ENCODE results near the gene LRRC30.
"Not testable (repeated sequence)": the region's sequence is repeated elsewhere in the genome, so short reads cannot be mapped to it uniquely, and the experiment has no call there.

The LRRC30 gene

DNA sequence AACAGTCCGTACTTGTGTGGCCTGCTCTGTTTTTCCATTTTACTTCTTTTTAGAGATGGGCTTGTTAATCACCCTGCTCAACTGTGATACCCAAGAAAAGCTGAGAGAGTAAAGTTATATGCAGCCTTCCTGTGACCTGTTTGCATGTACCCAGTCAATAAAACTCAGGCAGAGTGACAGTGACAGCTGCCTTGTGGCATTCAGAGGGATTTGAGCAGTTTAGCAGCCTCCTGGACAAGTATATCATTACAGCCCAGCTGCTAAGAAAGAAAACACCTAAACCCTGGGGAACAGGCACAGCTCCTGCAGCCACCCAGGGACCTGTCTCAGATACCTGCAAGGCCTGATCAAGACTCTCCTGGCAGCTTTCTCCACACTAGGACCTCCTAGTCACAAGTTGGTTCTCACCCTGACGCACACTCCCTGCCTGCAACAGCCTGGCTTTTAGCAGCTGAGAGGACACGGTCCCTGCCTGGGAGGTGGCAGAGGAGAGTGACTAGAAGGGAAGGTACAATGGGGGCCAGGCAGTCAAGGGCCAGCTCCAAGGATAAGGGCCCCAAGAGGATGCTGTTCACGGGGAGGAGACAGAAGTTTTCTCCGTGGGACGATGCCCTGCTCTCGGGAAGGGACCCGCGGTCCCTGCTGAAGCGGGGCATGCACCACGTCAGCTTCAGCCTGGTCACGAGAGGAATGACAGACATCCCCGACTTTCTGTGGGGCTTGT is at the start of gene LRRC30:
Gene LRRC30 (plus strand): TSS at position 464 of the 724 bp plus-strand sequence. CDS start 50 bp downstream, at position 514.
- DNase-seq = no peak

DNA sequence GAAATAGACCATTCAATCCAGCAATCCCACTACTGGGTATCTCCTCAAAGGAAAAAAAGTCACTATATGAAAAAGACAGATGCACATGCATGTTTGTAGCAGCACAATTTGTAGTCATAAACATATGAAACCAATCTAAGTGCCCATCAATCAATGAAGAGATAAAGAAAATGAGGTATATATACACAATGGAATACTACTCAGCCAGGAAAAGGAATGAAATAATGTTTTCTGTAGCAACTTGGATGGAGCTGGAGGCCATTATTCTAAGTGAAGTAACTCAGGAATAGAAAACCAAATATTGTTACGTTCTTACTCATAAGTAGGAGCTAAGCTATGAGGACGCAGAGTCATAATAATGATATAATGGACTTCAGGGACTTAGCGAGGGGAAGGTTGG is 45.2 kb upstream of the LRRC30 start:
- DNase-seq = no peak

DNA sequence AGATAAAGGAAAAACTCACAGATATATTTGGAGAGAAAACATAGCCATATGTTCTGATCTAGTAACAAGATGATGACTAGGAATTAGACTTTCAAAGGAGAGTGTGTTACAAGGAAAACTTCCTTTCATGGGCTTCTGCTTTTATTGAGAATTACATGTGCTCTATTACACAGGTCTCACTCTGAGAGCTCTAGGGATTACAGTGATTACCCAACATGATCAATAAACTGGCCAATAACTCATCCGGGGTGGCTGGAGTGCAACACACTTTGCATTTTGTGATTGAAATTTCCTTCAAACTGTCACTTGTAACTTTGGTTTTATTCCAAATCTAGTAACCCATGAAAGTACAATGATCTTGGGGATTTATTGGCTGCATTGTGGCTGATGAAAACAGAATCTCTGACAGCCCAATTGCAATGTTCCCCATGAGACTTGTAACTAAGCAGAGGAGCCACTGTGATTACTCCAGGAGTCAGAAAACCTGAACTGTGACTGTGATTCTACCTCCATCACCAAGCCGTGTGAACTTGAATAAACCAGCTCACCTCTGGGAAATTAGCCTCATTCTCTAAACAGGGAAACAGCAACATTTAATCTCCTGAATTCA is 40.2 kb upstream of the LRRC30 start:
- no peak for DNase-seq

DNA sequence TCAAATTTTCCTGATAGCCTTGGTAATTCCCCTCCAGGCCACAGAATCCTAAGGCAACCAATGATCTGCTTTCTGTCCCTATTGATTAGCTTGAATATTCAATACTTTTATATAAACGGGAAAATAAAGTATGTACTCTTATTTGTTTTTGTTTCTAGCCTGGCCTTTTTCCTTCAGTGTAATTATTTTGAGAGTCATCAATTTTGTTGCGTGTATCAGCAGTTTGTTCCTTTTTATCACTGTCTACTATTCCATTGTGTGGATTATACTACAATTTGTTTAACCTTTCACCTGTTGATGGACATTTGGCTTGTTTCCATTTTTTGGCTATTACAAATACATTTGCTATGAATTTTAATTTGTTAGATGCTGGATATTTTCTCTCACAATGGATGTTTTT is 39.2 kb upstream of the LRRC30 start:
- DNase-seq = no peak

DNA sequence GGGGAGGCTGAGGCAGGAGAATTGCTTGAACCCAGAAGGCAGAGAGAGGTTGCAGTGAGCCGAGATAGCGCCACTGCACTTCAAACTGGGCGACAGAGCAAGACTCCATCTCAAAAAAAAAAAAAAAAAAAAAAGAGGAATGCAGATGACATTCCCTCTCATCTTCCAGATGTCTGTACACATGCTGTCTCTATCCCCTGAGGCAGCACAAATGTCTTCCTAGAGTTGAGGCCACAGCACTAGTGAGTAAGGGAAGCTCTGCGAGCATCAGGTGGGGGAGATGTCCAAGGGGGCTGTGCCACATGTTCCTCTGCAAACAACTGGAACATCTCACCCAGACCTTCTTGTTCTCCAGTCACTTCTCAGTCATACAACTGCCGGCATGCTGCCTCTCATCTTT is 35.6 kb upstream of the LRRC30 start:
- DNase-seq = no peak

DNA sequence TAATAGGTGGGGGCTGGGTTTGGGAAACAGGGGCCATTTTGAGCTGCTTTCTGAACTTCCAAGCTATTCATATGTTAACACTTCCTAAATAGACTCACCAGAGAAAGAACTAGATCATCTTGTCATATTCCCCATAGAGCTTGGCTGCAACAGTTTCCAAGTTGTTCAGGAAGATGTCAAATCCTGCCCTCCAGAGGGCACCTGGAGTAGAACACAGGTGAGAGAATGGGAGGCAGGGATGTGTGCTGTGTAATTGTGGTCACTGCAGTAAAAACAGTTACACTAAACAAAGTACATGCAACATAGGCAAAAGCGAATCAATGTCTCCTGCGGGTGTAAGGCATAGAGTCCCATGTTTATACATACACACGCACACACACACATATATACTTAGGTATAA is 34.5 kb upstream of the LRRC30 start:
- DNase-seq = no peak

DNA sequence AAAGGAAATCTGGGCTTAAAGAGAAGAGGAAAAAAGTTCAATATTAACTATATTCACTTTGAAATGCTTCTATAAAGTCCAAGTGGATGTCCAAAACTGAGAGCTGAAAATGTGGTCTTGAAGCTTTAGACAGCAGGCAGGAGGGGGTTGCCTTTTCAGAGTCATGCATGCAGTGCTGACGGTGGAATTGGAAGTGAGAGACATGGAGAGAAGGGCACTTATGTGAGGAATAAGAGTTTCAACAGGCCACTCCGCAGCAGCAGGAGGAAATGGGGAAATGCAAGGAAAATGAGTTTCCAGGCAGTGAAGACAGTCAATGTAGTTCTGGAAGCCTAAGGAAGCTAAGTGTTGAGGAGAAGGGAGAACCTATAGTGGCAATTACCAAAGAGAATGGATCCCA is 33.0 kb upstream of the LRRC30 start:
- DNase-seq = no peak

DNA sequence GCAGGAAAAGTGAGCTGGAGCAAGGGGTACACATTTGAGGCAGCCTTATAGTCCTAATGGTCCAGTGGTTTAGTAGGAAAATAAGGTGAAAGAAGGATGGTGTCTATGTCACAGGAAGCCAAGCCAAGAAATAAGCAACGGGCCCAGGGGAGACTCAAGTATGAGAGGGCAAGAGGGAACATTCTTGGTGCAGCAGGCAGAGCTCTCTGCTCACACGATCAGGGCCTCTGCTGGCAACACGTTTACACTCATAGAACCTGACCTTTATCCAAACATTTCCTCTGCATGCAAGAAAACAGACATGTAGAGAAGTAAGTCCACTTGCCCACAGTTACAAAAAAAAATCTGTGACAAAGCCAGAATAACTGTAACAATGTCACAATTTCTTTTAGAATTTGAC is 32.6 kb upstream of the LRRC30 start:
- no peak for DNase-seq

DNA sequence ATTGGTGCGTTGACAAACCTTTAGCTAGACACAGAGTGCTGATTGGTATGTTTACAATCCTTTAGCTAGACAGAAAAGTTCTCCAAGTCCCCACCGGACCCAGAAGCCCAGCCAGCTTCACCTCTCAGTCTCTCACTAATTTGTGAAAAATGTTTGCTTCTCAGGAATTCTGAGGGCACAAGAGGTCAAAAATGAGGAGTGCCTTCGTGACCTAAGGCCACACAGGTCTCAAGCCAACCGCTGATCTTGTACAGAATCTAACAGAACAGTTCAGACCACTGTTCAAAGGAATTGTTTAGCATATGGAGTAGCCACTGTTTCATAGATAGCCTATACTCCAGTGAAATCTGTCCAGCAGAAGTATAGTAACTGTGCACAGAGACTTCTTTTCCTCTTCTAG is 29.8 kb upstream of the LRRC30 start:
- DNase-seq = no peak

DNA sequence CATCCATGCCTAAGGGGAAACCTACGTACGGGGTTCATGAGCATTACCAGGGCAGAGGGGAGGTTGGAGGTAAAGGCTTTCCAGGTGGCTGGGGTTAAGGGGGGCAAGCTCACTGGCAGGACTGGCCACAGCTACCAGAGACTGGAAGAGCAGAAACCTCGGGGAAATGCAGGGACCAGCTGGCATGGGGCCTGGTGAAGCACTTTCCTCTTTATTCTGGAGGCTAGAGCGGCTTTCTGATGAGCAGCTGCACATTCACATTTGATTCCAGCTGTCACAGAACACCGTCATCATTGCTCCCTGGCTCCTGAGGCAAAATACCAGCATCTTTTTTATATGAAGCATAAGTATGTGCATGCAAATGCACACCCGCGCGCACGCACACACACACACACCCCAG is 28.7 kb upstream of the LRRC30 start:
- DNase-seq = no peak

DNA sequence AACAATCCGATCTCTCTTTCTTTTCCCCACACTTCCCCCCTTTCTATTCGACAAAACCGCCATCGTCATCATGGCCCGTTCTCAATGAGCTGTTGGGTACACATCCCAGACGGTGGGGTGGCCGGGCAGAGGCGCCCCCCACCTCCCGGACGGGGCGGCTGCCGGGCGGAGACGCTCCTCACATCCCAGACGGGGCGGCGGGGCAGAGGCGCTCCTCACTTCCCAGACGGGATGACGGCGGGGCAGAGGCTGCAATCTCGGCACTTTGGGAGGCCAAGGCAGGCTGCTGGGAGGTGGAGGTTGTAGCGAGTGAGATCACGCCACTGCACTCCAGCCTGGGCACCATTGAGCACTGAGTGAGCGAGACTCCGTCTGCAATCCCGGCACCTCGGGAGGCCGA is 27.3 kb upstream of the LRRC30 start:
- not testable (repeated sequence) for DNase-seq

DNA sequence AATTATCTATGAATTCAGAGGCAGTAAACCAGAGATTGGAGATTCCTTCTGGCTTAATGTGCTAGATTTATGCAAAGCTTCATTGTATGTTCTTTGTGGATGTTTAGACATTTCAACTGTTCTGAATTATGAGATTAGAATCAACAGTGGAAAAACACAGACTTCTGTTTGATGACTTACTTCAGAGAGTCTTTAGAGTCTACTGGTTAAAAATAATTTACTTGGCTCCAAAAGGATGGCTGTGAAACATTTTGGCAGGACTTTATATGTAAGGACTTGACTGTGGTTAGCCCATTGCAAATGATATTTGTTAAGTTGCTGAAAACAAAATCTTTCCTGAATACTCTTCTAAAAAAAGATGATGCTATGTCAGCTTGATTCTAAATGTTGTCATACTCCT is 25.5 kb upstream of the LRRC30 start:
- no peak for DNase-seq

DNA sequence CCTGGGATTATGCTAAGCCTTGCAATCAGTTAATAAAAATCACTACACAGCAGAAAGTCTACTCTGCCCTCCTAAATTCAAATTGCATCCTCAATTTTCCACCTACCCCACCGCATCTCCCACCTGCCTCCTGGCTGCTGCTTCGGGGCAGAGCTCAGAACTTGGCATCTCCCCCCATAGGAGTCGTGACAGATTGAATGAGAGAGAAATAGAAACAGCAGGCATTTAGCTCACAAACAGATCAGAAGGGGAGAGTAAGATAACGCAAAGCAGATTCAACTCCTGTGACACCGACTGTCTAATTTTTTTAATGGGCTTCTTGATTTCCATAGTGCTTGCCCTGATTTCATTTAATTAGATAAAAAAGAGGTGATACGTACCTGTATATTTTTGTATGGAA is 24.7 kb upstream of the LRRC30 start:
- DNase-seq = no peak

DNA sequence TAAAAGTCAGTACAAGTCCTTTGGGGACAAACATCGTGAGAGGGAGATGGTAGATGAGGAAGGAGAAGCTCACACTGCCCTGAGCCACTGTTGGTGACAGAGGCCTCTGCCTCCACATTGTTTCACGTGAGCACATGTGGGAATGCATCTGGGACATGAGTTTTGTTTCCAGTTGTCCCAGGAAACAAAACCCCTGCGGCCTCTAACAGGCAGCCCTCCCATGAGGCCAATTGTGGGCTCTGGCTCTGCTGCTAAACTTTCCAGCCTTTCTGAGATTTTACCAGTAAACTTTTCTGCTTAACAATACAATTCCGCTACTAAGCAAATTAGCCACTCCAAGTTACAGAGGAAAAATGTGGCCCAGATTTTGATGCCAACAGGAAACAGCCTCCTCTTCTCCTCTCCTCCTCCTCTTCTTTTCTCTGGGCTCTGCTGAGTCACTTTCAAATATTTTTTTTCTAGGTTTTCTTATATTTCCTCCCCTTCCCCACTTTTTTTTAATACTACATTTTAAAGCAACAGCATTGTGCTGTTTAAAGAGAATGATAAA is 23.4 kb upstream of the LRRC30 start:
- no peak for DNase-seq

DNA sequence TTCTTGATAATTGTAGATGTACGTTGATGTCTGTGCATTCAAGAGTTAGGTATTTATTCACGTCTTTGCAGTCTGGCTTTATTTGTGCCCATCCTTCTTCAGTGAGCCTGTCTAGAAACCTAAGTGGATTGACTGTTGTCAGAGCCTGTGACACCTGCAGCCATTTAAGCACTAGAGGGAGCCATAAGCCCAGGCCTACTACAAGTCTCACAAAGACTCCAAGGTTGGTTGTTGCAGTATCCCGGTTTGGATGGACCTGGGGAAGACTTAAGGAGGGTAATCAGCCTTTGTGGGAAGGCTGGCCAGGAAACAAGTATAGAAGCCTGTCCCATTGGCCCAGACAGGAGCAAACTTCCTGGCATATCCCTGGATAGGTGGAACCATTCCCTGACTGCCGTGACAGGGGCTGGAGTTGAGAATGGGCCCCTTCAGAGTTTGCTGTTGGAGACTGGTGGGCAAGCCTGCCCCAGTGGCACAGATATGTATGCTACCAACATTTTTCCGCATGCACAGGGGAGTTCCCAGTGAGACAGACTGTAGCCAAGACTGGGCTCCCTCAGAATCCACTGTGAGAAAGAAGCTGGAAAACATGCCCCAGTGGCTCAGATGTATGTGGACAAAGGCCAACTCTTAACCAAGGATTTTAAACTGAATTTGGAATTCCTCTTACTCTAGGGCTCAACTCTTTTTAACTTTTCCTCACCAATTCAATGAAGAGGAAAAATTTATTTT is 9.3 kb upstream of the LRRC30 start:
- DNase-seq = no peak

DNA sequence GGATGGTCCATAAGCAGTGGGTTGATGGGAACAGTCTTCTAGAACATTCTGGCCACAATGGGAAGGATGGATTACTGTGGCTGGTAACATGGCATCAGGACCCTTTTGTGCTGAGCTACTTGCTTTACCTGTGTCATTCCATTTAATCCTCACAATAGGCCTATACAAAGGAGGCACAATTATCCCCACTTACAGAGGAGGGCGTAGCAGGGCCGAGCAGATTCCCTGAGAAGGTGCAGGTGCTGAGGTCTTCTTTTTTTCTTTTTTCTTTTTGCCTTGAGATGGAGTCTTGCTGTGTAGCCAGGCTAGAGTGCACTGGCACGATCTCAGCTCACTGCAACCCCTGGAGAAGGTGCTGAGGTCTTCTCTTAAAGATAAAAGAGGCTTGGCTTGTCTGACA is 6.7 kb upstream of the LRRC30 start:
- DNase-seq = no peak

DNA sequence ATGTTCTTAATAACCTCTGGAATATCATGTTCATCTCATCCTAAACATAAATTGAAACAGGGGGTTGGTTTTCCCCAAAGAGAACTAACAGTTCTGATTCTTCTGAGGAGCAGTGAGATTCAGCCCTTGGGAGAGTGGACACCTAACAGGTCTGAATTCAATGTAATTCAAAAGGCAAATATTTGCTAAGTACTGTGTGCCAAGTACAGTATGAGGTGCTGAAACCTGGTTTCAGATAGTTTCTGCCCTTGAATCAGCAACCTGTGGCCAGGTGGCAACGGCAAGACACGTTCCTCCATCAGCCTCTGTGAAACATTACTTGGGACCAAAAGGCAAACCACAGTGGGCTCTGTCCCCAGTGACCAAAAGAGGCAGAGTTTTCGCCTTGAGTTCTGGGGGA is 1.3 kb downstream of the LRRC30 start:
- no peak for DNase-seq

DNA sequence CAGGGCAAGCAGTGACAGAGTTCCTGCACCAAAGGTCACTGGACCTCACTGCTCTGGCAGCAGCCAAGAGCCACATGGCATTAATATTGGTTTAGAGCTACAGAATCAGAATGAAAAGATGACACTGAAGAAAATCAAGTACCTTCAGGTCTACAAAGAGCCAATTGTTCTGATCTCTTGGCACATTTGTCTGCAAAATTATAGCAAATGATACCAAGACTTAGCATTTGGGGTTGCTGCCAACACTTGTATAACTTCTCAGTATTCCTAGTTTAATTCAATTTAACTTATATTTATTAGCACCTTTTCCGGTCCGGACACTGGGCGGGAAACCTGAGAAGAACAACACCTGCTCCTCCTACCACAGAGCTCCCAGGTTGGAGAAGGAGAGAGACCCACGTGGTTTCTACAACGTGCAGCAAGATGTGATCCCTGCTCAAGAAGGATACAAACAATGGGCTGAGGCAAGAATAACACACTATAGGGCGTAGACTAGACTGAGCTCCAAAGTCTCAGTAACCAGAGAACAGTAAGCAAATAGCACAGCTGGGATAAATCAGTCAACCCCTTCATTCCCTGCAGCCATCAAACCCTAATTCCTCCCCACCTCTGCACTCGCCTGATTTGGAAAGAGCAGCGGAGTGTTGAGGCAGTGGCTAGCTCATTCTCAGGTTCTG is 2.4 kb downstream of the LRRC30 start:
- no peak for DNase-seq

DNA sequence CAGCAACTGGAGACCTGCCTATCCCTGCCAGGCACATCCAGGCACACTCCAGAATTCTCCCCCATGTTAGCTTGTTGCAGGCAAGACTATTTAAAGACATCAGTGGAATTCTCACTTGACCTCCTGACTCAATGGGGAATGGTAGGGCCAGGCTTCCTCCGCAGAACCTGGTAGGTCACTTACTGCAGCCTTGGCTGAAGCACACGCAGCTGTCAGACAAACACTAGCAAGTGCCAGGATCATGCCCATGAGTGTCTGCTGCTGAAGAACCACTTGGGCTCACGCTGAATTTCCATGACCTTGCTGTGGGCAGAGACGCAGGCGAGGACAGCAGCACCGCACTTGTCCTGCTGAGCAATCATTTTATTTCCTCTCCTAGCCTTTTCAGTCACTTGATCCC is 3.2 kb downstream of the LRRC30 start:
- no peak for DNase-seq

DNA sequence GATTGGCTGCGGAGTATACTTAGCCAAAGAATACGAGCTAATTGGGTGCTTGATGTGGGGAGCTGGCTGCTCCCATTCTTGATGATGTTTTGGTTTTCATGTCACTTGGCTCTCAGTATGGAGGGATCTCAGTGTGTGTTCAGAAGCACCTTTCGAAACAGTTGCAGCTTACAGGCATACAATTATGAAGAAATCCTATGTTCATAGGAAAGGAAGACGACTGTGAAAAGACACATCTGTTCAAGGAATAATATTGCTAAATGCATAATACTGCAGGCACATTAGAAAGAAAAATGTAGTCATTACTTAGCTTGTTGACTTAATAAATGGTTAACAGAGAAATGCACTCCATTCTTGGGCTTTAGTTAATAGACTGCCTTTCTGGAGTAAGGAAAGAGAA is 4.1 kb downstream of the LRRC30 start:
- DNase-seq = no peak

DNA sequence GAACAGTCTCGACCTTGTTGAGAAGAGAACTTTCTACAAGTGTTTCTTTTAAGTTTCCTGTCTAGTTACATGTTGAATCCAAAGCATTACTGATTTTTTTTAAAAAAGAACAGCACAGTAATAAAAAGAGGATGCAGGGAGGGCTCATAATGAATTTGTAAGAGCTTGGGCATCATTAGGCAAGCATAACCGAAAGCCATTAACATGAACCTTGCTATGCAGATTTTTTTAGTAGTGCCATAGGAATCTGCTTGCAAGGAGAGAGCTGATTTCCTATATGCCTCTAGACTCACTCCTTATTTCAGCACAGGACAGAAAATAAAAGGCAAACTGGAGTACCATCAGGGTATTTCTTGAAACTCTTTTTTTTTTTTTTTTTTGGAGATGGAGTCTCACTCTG is 5.2 kb downstream of the LRRC30 start:
- DNase-seq = no peak

DNA sequence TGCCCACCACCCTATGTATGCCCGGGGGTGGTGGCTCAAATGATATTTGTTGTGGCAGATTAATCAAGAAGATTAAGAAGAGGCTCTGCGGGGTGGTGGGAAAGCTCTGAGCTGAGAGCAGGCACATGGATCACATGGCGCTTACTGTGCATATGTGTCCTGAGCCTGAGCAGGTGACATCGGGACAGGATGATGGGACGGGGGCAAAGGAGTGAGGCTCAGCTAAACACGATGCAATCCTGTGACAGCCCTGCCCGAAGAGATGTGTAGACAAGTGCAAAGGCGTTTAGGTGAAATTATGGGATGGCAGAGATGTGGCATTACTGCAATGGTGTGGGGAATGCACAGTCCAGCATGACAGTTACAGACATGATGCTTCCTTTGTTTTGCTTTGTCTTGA is 6.0 kb downstream of the LRRC30 start:
- DNase-seq = no peak

DNA sequence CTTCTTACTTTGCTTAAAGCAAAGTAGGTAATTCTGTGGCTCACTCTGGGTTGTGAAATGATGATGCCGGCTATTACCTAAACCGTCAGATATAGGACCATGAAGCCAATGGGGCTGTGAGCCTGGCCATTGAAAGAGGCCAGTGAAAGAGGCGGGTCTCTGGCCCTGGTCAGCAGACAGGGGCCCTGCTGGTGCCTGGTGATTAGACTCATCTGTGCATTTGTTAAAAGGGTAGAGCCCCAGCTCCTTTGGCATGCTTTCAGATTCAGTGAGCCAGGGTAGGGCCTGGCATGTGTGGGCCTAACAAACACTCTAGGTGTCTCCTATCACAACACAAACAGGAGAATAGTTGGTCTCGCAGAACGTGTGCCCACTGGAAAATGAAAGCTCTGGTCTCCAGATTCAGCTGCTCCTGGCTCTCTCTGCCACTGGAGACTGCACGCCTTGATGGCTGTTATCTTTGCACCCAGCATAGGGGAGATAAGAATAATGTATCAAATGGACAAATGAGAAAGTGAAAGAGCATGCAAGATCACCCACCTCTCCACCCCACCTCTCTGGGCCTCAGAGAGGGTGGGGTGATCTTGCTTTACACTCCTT is 6.9 kb downstream of the LRRC30 start:
- DNase-seq = no peak

Data from activated naive CD4-positive, alpha-beta T cell (primary cell).